Mammary epithelial cell (primary cell): ENCODE data around the gene RAB37.

Experiments
- EZH2 ChIP-seq: IDR thresholded peaks from 2 replicates; pipeline ENCODE4 v1.6.1; 2012; ENCODE audit warnings: low read length, inconsistent platforms, borderline replicate concordance
- TF ChIP-seq, protein P1 (sequence below), 2 donors: IDR thresholded peaks in 1 of 2; conservative IDR thresholded peaks in 1 of 2; 2 replicates each; pipeline ENCODE4 v1.5.1; 2011 to 2012; ENCODE audit warnings: inconsistent platforms in 2 of 2, low read length in 2 of 2, mild to moderate bottlenecking in 2 of 2, control low read depth in 1 of 2, low read depth in 1 of 2; ENCODE audit not compliant: insufficient read depth in 1 of 2; ENCODE audit errors: extremely low read depth in 1 of 2

DNA sequence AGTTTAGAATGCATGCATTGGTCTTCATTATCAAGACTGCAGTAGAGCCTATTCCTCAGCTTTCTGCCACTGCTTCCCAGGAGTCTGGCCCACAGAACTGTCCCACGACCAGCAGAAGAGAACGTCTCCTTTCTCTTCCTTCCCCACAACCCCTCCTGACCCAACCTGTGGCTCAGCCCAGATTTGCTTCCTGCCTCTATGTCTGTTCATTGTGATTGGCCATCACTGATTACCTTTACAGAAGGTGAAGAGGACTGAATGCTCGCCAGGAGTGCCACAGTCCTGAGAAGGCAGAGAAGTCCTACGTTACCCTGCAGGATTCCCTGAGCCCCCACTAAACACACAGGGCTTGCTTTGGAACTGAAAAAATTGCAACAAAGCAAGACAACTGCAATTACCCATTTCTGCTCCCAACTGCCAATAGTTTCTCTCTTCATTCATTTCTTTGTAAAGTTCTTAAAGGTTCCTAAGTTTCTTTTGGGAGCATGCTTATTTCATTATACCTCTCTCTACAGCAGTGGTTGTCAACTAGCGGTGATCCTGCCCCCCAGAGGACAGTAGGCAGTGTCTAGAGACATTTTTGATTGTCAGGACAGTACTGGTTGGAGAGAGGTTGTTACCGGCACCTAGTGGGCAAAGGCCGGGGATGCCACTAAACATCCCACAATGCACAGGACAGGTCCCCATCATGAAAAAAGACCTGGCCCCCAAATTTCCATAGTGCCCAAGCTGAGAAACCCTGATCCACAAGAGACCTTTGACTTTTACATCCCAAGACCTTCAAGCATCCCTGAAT lies 43.6 kb downstream of the RAB37 start:
- TF ChIP-seq, protein P1, sequence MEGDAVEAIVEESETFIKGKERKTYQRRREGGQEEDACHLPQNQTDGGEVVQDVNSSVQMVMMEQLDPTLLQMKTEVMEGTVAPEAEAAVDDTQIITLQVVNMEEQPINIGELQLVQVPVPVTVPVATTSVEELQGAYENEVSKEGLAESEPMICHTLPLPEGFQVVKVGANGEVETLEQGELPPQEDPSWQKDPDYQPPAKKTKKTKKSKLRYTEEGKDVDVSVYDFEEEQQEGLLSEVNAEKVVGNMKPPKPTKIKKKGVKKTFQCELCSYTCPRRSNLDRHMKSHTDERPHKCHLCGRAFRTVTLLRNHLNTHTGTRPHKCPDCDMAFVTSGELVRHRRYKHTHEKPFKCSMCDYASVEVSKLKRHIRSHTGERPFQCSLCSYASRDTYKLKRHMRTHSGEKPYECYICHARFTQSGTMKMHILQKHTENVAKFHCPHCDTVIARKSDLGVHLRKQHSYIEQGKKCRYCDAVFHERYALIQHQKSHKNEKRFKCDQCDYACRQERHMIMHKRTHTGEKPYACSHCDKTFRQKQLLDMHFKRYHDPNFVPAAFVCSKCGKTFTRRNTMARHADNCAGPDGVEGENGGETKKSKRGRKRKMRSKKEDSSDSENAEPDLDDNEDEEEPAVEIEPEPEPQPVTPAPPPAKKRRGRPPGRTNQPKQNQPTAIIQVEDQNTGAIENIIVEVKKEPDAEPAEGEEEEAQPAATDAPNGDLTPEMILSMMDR (conservative IDR thresholded peaks at IDR 0.05 in 1 of 2, IDR thresholded peaks at IDR 0.05 in 1 of 2; ENCODE audit: extremely low read depth in 1 of 2, insufficient read depth in 1 of 2, low read depth in 1 of 2, low read length in 2 of 2) = no peak
- TF ChIP-seq EZH2 = no peak
